HG03521 (cell line): Measurements from ENCODE around the gene VPS13A.

Experiments
- ATAC-seq: cut with Tn5 transposase; IDR thresholded peaks from one replicate; pipeline ENCODE4 v1.9.1; 2021; ENCODE audit warnings: mild to moderate bottlenecking, moderate library complexity; ENCODE audit not compliant: unreplicated experiment

VPS13A gene

GRCh38 chr9:77454663-77455062, 277.3 kb downstream of the VPS13A start:
- ATAC-seq, result no peak

- ATAC-seq, result no peak
Observed at GRCh38 chr9:77455312-77455927, 278.1 kb downstream of the VPS13A start.

- ATAC-seq, result peak; percentile 63
Observed at GRCh38 chr9:77456829-77457437, 279.6 kb downstream of the VPS13A start.

DNA sequence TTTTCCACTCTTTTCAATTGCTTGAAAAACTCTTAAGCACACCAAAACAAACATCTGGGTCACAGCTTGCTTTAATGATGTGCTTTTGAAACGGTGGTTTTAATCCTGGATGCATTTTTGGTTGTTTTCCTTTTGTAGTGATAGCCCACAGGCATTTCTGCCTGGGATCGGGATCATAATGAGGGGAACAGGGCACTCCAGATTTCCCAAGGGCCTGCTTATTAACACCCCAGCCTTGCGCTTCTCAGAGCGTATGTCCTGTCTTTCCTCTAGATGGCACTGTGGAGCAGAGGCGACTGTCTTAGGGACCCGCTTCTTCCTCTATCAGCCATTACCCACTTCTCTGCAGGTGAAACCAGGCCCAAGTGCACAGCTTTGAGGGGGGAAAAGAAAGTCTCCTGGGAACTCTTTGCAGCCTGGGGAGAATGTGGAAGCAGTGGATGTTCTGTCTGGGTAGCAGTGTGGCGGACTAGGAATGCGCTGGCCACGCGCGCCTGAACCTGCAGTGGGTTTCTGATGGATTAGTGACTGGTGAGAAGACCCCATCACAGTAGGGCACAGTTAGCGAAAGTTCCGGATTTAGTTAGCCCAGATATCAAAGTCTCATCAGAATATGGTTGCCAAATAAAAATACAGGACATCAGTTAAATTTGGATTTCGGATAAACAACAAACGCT, 280.7 kb downstream of the VPS13A start:
- peak; percentile 80 for ATAC-seq

DNA sequence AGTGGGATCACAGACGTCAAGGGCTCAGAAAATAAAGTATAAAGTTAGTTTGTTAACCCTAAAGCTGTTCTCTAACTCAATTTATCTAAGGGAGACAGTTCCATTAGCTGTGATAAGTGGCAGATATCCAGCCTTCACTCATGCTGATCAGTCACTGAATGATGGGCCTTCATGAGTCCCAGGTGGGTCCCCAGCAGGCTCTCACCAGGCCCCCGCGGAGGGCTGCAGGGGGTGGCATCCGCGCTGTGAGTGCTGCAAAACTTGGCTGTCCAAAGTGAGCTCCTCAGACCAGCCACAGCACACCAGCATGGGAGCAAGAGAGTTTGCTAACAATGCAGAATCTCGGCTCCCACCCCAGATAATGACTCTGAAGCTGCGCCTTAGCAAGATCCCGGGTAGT, 283.6 kb downstream of the VPS13A start:
- ATAC-seq, result no peak

GRCh38 chr9:77462066-77462465, 284.7 kb downstream of the VPS13A start:
- no peak for ATAC-seq

DNA sequence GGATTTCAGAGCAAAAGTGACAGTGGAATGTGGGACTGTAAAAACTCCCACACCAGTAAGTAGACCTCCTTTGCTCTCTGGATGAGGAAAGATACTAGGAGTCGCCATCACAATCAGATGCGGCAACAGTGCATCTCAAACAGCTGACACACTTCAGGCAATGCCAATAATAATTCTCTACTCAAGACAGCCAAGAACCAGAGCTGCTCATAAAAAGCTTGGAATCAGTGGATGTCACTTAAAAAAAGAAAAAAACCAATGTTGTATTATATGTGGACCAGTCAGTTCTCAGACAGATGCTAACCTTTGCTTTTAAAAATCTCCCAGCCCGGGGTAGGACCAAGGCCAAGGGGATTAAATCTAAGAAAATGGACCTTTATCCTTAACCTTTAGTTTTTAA, 285.8 kb downstream of the VPS13A start:
- no peak for ATAC-seq

DNA sequence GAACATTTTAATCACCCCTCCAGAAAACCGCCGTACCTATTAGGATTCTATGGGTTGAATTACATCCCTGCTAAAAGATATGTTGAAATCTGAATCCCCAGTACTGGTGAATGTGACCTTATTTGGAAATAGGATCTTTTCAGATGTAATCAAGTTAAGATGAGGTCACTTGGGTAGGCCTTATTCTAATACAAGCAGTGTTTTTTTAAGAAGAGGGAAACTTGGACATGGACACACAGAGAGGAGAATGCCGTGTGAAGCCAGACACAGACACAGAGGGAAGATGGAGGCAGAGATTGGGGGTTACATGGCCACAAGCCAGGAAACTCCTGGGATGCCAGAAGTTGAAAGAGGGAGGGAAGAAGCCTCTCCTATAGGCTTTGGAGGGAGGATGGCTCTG, 287.3 kb downstream of the VPS13A start:
- ATAC-seq, result no peak

DNA sequence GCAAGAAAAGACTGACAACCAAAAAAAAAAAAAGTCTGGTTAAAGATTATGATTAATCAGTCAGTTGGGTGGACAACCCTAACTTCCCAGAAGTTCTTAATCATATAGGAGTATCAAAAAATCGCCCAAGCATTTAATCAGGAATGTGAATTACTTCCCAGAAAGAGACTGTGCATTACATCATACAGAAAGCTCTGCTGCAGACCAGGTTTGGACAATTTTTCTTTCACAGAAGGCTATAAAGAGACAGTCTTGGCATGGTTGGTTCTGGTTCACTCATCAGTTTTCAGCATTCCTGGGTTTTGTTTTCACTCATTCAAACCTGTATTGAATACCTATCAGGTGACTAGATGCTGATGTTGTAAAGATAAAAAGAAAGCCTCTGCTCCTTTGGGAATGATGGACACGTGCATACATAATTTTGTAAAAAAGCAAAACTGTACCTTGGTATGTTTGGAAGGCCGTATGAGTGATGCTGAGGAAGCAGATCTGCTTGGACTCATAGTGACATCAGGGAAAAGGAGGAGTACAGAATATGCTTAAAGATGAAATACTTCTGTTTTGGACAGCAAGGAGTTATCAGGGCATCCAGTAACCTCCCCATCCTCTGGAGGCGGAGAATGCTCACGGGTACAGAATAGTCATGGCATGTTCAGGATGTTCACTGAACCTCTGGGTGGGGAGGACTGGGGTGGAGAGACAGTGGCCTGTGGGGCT, 292.3 kb downstream of the VPS13A start:
- no peak for ATAC-seq
